A673 (cell line): ENCODE results near the gene VSTM2L. TPM values are rescaled to one million over a fixed set of nuclear protein-coding genes. Genes with fewer than 3 reads are reported as not detected.

Source experiments
- BruUV-seq: library from RNA; stranded (reverse); fragments of 400-500 nt; replicated peaks from 2 replicates; lab custom pipeline; 2021; lab: Mats Ljungman, UMichigan
- CTCF ChIA-PET: fragments of 300-600 bp; sonication (Branson Sonifier 250); formaldehyde crosslinking; loops from one replicate; lab custom pipeline; 2022; ENCODE audit warnings: antibody characterized with exemption; lab: Charles Lee
- POLR2A ChIA-PET: fragments of 300-600 bp; sonication (Branson Sonifier 250); formaldehyde crosslinking; loops from one replicate; lab custom pipeline; 2022; ENCODE audit warnings: antibody characterized with exemption; ENCODE audit not compliant: low non-redundant PET; lab: Charles Lee
- DNase-seq: peaks from one replicate; pipeline ENCODE4 v3.0.0-alpha.2; 2015; ENCODE audit warnings: low spot score
- H3K27ac ChIP-seq: fragments of 200-600 bp; sonication (generic); 2 replicates; pipeline ENCODE4 v1.5.1; 2016; ENCODE audit warnings: mixed run types, low read depth, mild to moderate bottlenecking, mixed read lengths, antibody characterized with exemption, low read length; ENCODE audit not compliant: poor library complexity, severe bottlenecking
- H3K27me3 ChIP-seq: fragments of 200-600 bp; sonication (generic); replicated peaks from 2 replicates; pipeline ENCODE4 v1.6.1; 2017; ENCODE audit warnings: mixed run types, low read depth, mild to moderate bottlenecking, mixed read lengths, antibody characterized with exemption, low read length; ENCODE audit not compliant: insufficient read depth, poor library complexity
- H3K36me3 ChIP-seq: fragments of 200-600 bp; sonication (generic); 2 replicates; pipeline ENCODE4 v1.6.1; 2016; ENCODE audit warnings: mixed run types, mild to moderate bottlenecking, mixed read lengths, antibody characterized with exemption, low read length; ENCODE audit not compliant: insufficient read depth, poor library complexity, severe bottlenecking
- H3K4me1 ChIP-seq: fragments of 200-600 bp; sonication (generic); 2 replicates; pipeline ENCODE4 v1.6.1; 2017; ENCODE audit warnings: mixed run types, mild to moderate bottlenecking, mixed read lengths, antibody characterized with exemption, low read length; ENCODE audit not compliant: insufficient read depth, poor library complexity, severe bottlenecking
- H3K4me3 ChIP-seq: fragments of 200-600 bp; sonication (generic); 2 replicates; pipeline ENCODE4 v1.5.1; 2016; ENCODE audit warnings: low read depth, mixed run types, mild to moderate bottlenecking, mixed read lengths, low read length; ENCODE audit not compliant: poor library complexity, severe bottlenecking
- H3K9me3 ChIP-seq: fragments of 200-600 bp; sonication (generic); 2 replicates; pipeline ENCODE4 v1.6.1; 2016; ENCODE audit warnings: mixed run types, low read depth, mild to moderate bottlenecking, mixed read lengths, antibody characterized with exemption, low read length; ENCODE audit not compliant: poor library complexity, severe bottlenecking
- EZH2 ChIP-seq: fragments of 200-600 bp; sonication (generic); IDR thresholded peaks from 2 replicates; pipeline ENCODE4 v1.6.1; 2017; ENCODE audit warnings: borderline replicate concordance, low read depth, mild to moderate bottlenecking, mixed read lengths, antibody characterized with exemption, low read length; ENCODE audit not compliant: poor library complexity, severe bottlenecking
- intact Hi-C: fragments of 100-400 bp; cut with micrococcal nuclease; formaldehyde crosslinking; loops from one replicate; pipeline ENCODE4 v1.10.0; 2022; ENCODE audit not compliant: unreplicated experiment
- total RNA-seq: library from RNA; stranded (reverse); gene quantifications from 2 replicates; pipeline ENCODE4 v1.2.3, GENCODE V29; 2021
- TF ChIP-seq, protein P1 (sequence below): fragments of 300-800, 200-600 bp; sonication (generic); conservative IDR thresholded peaks from 2 replicates; pipeline ENCODE4 v1.5.1; 2017; ENCODE audit warnings: low read depth, mild to moderate bottlenecking, antibody characterized with exemption, low read length, moderate library complexity, mixed read lengths

Gene VSTM2L
- total RNA-seq, 1 experiment from 2014 or later, result 23.3 TPM

GRCh38 chr20:37890108-37890507 is 12.8 kb upstream of the VSTM2L start:
- no TSS peak for BruUV-seq
- ChIA-PET CTCF (no interaction called here), POLR2A (no interaction called here)
- no peaks in the 10 kb centered on the region for H3K27me3 ChIP-seq
- H3K4me3 ChIP-seq, result no peak overlapping the region
- intact Hi-C loops, result loop anchor here (10.0 kb wide), 1 partner anchor 235 kb away; no protein-coding TSS in a partner anchor
- DNase-seq, result no peak
- TF ChIP-seq, protein P1, sequence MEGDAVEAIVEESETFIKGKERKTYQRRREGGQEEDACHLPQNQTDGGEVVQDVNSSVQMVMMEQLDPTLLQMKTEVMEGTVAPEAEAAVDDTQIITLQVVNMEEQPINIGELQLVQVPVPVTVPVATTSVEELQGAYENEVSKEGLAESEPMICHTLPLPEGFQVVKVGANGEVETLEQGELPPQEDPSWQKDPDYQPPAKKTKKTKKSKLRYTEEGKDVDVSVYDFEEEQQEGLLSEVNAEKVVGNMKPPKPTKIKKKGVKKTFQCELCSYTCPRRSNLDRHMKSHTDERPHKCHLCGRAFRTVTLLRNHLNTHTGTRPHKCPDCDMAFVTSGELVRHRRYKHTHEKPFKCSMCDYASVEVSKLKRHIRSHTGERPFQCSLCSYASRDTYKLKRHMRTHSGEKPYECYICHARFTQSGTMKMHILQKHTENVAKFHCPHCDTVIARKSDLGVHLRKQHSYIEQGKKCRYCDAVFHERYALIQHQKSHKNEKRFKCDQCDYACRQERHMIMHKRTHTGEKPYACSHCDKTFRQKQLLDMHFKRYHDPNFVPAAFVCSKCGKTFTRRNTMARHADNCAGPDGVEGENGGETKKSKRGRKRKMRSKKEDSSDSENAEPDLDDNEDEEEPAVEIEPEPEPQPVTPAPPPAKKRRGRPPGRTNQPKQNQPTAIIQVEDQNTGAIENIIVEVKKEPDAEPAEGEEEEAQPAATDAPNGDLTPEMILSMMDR, result no peak
- TF ChIP-seq EZH2, result no peak
- no peaks in the 10 kb centered on the region for H3K36me3 ChIP-seq
- H3K27ac ChIP-seq, result no peak overlapping the region
- no peaks in the 10 kb centered on the region for H3K9me3 ChIP-seq
- peaks cover 12% of the 10 kb centered on the region for H3K4me1 ChIP-seq

- CTCF ChIA-PET, result no interaction called here
- DNase-seq, result no peak
- peaks cover 15% of the 10 kb centered on the region for H3K4me1 ChIP-seq
- H3K36me3 ChIP-seq, result no peaks in the 10 kb centered on the region
- intact Hi-C loops, result loop anchor here (10.0 kb wide), 1 partner anchor 236 kb away; no protein-coding TSS in a partner anchor
- no peak overlapping the region for H3K27ac ChIP-seq
- TF ChIP-seq, protein P1, result no peak
- TF ChIP-seq EZH2, result no peak
- no peaks in the 10 kb centered on the region for H3K9me3 ChIP-seq
- no peaks in the 10 kb centered on the region for H3K27me3 ChIP-seq
- BruUV-seq, result no TSS peak
- POLR2A ChIA-PET, result no interaction called here
- H3K4me3 ChIP-seq, result no peak overlapping the region
These were observed 12.3 kb upstream of the VSTM2L start for GRCh38 chr20:37890643-37891042.

GRCh38 chr20:37892001-37892400 is 10.9 kb upstream of the VSTM2L start:
- Histone ChIP-seq H3K9me3 (no peaks in the 10 kb centered on the region), H3K4me1 (peaks cover 26% of the 10 kb centered on the region), H3K36me3 (no peaks in the 10 kb centered on the region), H3K27ac (no peak overlapping the region), H3K27me3 (no peaks in the 10 kb centered on the region), H3K4me3 (no peak overlapping the region)
- ChIA-PET CTCF (no interaction called here), POLR2A (no interaction called here)
- TF ChIP-seq EZH2, result no peak
- TF ChIP-seq, protein P1, result no peak
- DNase-seq, result no peak
- BruUV-seq, result no TSS peak
- intact Hi-C loops, result loop anchor here (10.0 kb wide), 1 partner anchor 237 kb away; no protein-coding TSS in a partner anchor
